B cell (primary cell): ENCODE results near the gene GJB2. TPM values are rescaled to one million over a fixed set of nuclear protein-coding genes. Genes with fewer than 3 reads are reported as not detected.

Experiments
- ATAC-seq: fragments of 200-7000 bp; cut with Tn5 transposase; one replicate; pipeline ENCODE4 v1.10.0; 2021; ENCODE audit warnings: low read depth, mild to moderate bottlenecking, moderate number of reproducible peaks, moderate library complexity
- CTCF ChIA-PET: fragments of 350-600 bp; sonication (Branson Sonifier 250); formaldehyde crosslinking; loops from one replicate; lab custom pipeline; 2021; ENCODE audit warnings: antibody characterized with exemption, inconsistent platforms; lab: Charles Lee
- POLR2A ChIA-PET: fragments of 350-600 bp; sonication (Branson Sonifier 250); formaldehyde crosslinking; loops from one replicate; lab custom pipeline; 2021; ENCODE audit warnings: antibody characterized with exemption; lab: Charles Lee
- DNase-seq: peaks from one replicate; pipeline ENCODE4 v3.0.0; 2013
- H2AFZ ChIP-seq: 2 replicates; pipeline ENCODE4 v1.6.1; 2012; ENCODE audit warnings: mild to moderate bottlenecking, low read depth, low read length; ENCODE audit not compliant: insufficient read depth, poor library complexity, severe bottlenecking
- H3K27ac ChIP-seq, 2 donors: 1 replicate in 1 of 2; 2 replicates in 1 of 2; pipeline ENCODE4 v1.5.1; 2012 to 2013; ENCODE audit warnings: low read length in 2 of 2, mild to moderate bottlenecking in 2 of 2, moderate library complexity in 1 of 2
- H3K27me3 ChIP-seq, 4 experiments: fragments of 200-600 bp in 1 of 4; sonication (generic) in 1 of 4; replicated peaks in 1 of 4; 1 replicate in 2 of 4; 2 replicates in 2 of 4; pipeline versions ENCODE4 v1.6.1 to v1.7.0; 2013 to 2016; ENCODE audit warnings: low read length in 3 of 4, mild to moderate bottlenecking in 2 of 4, mixed read lengths in 1 of 4, moderate library complexity in 1 of 4; ENCODE audit not compliant: insufficient read depth in 4 of 4, control insufficient read depth in 3 of 4; ENCODE audit errors: control extremely low read depth in 1 of 4
- H3K36me3 ChIP-seq, 2 experiments: replicated peaks in 1 of 2; 1 replicate in 1 of 2; 2 replicates in 1 of 2; pipeline versions ENCODE4 v1.6.1 to v1.7.1; 2013; ENCODE audit warnings: low read length in 1 of 2; ENCODE audit not compliant: insufficient read depth in 2 of 2, control insufficient read depth in 1 of 2; ENCODE audit errors: control extremely low read depth in 1 of 2, extremely low read depth in 1 of 2
- H3K4me1 ChIP-seq, 2 donors: fragments of 200-600 bp in 1 of 2; sonication (generic) in 1 of 2; 1 replicate in 1 of 2; 2 replicates in 1 of 2; pipeline versions ENCODE4 v1.5.1 to v1.6.1; 2013 to 2017; ENCODE audit warnings: low read length in 2 of 2; ENCODE audit not compliant: control insufficient read depth in 2 of 2, insufficient read depth in 2 of 2
- H3K4me2 ChIP-seq: replicated peaks from 2 replicates; pipeline ENCODE3; 2012; ENCODE audit warnings: mild to moderate bottlenecking, low read depth, low read length; ENCODE audit not compliant: poor library complexity, severe bottlenecking
- H3K4me3 ChIP-seq, 5 experiments: fragments of 200-600 bp in 1 of 5; sonication (generic) in 1 of 5; 1 replicate in 3 of 5; 2 replicates in 2 of 5; pipeline versions ENCODE4 v1.5.1 to v1.7.0; 2011 to 2016; ENCODE audit warnings: low read length in 4 of 5, mild to moderate bottlenecking in 4 of 5, low read depth in 2 of 5, control low read depth in 1 of 5, moderate library complexity in 1 of 5; ENCODE audit not compliant: insufficient read depth in 1 of 5; ENCODE audit errors: control extremely low read depth in 1 of 5, extremely low read depth in 1 of 5
- H3K79me2 ChIP-seq: fragments of 200-600 bp; sonication (generic); one replicate; pipeline ENCODE4 v1.6.0; 2016; ENCODE audit warnings: low read length; ENCODE audit not compliant: control insufficient read depth, insufficient read depth
- H3K9ac ChIP-seq: fragments of 200-600 bp; sonication (generic); 2 replicates; pipeline ENCODE4 v1.6.1; 2017; ENCODE audit warnings: mild to moderate bottlenecking, low read length, moderate library complexity
- H3K9me3 ChIP-seq, 3 donors: one replicate each; pipeline versions ENCODE4 v1.6.1 to v1.7.1; 2013; ENCODE audit warnings: low read length in 2 of 3; ENCODE audit not compliant: control insufficient read depth in 2 of 3, insufficient read depth in 1 of 3; ENCODE audit errors: control extremely low read depth in 1 of 3
- H4K20me1 ChIP-seq: 2 replicates; pipeline ENCODE4 v1.6.0; 2012; ENCODE audit warnings: mild to moderate bottlenecking, low read length; ENCODE audit not compliant: insufficient read depth, control insufficient read depth, poor library complexity, severe bottlenecking
- H3K27ac Mint-ChIP-seq: one replicate; pipeline ENCODE4 v1.8.0; 2021; ENCODE audit warnings: mixed read lengths
- H3K27me3 Mint-ChIP-seq: one replicate; pipeline ENCODE4 v1.8.0; 2021; ENCODE audit warnings: mixed read lengths
- H3K4me1 Mint-ChIP-seq: one replicate; pipeline ENCODE4 v1.8.0; 2021; ENCODE audit warnings: mixed read lengths
- H3K4me3 Mint-ChIP-seq: one replicate; pipeline ENCODE4 v1.8.0; 2021; ENCODE audit warnings: mixed read lengths
- H3K9me3 Mint-ChIP-seq: one replicate; pipeline ENCODE4 v1.8.0; 2022; ENCODE audit warnings: mixed read lengths; ENCODE audit not compliant: insufficient read depth
- EZH2 ChIP-seq: IDR thresholded peaks from 2 replicates; pipeline ENCODE4 v1.6.1; 2012; ENCODE audit warnings: borderline replicate concordance, low read depth, mild to moderate bottlenecking, moderate library complexity, low read length; ENCODE audit not compliant: insufficient read depth, poor library complexity, severe bottlenecking
- WGBS: methylation state at CpG from one replicate; pipeline ENCODE4 v1.1.5; 2013; ENCODE audit warnings: missing lambda C conversion rate; ENCODE audit not compliant: insufficient coverage; 5-methylcytosine and 5-hydroxymethylcytosine counted together
- intact Hi-C: fragments of 100-400 bp; cut with micrococcal nuclease; formaldehyde crosslinking; loops from one replicate; pipeline ENCODE4 v1.10.0; 2022
- polyA plus RNA-seq: library from polyadenylated mRNA; depleted of rRNA; stranded (reverse); fragments of >200 nt; gene quantifications from 2 replicates; pipeline ENCODE4 v1.2.3, GENCODE V29; 2012
- total RNA-seq, 2 donors: library from RNA; stranded (reverse); fragments of 120-200 nt in 1 of 2; gene quantifications; 1 replicate in 1 of 2; 2 replicates in 1 of 2; pipeline versions ENCODE4 v1.2.3 to v1.2.4, GENCODE V29; 2013 to 2022
- TF ChIP-seq, protein P1 (sequence below): fragments of 200-600 bp; IDR thresholded peaks from one replicate; pipeline ENCODE4 v1.8.0; 2022; ENCODE audit warnings: antibody characterized with exemption, mild to moderate bottlenecking

The GJB2 gene
- total and polyA plus RNA-seq, 2 donors (not counting 1 experiment from before 2014, with no cell fraction given): not detected

DNA sequence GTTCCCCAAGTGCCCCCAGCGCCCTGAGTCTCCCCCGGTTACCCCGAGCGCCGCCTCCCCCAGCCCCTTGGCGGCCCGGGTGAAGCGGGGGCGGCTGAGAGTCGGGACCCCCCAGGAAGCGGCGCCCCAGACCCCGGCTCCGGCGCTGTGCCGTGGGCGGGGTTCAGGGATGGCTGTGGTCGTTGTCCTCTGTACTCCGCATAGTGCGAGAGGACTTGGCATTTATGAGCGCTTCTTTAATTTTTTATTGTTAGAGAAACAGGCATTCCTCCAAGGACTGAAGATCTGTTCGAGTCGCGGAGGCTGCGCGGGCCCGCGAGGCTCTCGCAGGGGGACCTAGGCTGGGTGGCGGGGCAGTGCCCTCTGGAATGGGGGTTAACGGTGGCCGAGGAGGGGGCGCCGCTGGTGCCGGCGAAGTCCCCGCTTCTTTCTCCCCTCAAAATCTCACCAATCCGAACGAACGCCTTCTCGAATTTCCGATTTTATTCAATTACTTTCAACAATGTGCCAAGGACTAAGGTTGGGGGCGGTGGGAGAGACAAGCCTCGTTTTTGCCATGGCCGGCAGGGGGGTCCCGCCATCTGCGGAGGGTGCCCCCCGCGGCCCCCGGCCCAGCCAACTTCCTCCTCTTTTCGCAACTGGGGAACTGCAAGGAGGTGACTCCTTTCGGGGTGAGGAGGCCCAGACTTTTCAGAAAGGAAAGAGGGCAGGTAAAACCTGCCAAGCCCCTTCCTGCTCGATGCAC, 596 bp upstream of the GJB2 start:
- intact Hi-C loops: loop anchor here (10.0 kb wide), 1 partner anchor 1411 kb away; the partner anchor contains the start of gene MICU2
- TF ChIP-seq, protein P1, sequence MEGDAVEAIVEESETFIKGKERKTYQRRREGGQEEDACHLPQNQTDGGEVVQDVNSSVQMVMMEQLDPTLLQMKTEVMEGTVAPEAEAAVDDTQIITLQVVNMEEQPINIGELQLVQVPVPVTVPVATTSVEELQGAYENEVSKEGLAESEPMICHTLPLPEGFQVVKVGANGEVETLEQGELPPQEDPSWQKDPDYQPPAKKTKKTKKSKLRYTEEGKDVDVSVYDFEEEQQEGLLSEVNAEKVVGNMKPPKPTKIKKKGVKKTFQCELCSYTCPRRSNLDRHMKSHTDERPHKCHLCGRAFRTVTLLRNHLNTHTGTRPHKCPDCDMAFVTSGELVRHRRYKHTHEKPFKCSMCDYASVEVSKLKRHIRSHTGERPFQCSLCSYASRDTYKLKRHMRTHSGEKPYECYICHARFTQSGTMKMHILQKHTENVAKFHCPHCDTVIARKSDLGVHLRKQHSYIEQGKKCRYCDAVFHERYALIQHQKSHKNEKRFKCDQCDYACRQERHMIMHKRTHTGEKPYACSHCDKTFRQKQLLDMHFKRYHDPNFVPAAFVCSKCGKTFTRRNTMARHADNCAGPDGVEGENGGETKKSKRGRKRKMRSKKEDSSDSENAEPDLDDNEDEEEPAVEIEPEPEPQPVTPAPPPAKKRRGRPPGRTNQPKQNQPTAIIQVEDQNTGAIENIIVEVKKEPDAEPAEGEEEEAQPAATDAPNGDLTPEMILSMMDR: no peak
- TF ChIP-seq EZH2: no peak
- Mint-ChIP-seq H3K4me3 (peak overlapping the region; percentile 73), H3K27me3 (peaks cover 66% of the 10 kb centered on the region), H3K4me1 (peaks cover 23% of the 10 kb centered on the region), H3K27ac (no peak overlapping the region), H3K9me3 (no peaks in the 10 kb centered on the region)
- Histone ChIP-seq H2AFZ (peak overlapping the region; percentile 50), H3K27me3 (peaks cover 2 to 56% (median 47%) of the 10 kb centered on the region in 4 experiments), H3K27ac (no peak overlapping the region), H3K4me2 (peak overlapping the region; percentile 89), H4K20me1 (no peaks in the 10 kb centered on the region), H3K4me3 (peak overlapping the region in 3 of 5 experiments; percentile 38 to 47 (median 39)), H3K9me3 (peaks cover 0 to 3% (median 0%) of the 10 kb centered on the region in 3 donors), H3K9ac (peak overlapping the region; percentile 54), H3K36me3 (no peaks in the 10 kb centered on the region), H3K79me2 (no peaks in the 10 kb centered on the region), H3K4me1 (peaks cover 27 to 37% of the 10 kb centered on the region in 2 donors)
- ChIA-PET CTCF (interaction anchor here (0.7 kb wide), 1 partner anchor 11 kb away, joined by 3 read pairs; no protein-coding TSS in a partner anchor), POLR2A (no interaction called here)
- WGBS: 1% methylated on average over 33 of the region's 53 CpGs
- no peak for ATAC-seq
- peak; percentile 54 for DNase-seq
